ENCODE data around the gene PI4KB. TPM values are rescaled to one million over a fixed set of nuclear protein-coding genes. Genes with fewer than 3 reads are reported as not detected.

Gene PI4KB
- total and polyA plus RNA-seq, 8 donors, result 54.8 to 84.6 (median 77.4) TPM

DNA sequence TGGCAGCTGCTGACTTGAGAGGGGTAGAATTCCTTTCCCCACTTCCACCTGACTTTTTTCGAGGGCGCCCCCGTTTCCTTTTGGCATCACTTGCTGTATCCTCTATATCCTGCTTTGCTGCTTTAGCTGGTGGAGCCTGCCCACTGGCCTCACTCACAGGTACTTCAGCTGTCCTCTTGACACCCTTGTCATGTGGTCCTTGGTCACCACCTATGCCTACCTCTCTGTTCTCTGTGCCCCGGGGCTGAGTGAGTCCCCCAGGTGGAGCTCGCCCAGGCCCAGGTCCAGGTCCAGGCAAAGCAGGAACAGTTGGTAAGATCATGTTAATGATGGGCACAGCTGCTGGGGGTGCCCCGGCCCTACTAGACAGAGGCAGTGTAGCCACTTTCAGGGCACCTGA is 15.4 kb upstream of the PI4KB start:
- Histone ChIP-seq H3K27ac (no peak overlapping the region), H3K4me3 (no peak overlapping the region), H3K27me3 (no peaks in the 10 kb centered on the region), H3K9me3 (no peaks in the 10 kb centered on the region), H3K36me3 (peaks cover 0 to 34% of the 10 kb centered on the region in 2 donors), H3K4me1 (peaks cover under 1 to 26% of the 10 kb centered on the region in 2 donors)
- DNase-seq, result peak in 2 of 4 donors; percentile 56 to 76
- peak; percentile 42 for ATAC-seq
- intact Hi-C loops (cut with DNase I), result no loop called here
- TF ChIP-seq, protein P1, sequence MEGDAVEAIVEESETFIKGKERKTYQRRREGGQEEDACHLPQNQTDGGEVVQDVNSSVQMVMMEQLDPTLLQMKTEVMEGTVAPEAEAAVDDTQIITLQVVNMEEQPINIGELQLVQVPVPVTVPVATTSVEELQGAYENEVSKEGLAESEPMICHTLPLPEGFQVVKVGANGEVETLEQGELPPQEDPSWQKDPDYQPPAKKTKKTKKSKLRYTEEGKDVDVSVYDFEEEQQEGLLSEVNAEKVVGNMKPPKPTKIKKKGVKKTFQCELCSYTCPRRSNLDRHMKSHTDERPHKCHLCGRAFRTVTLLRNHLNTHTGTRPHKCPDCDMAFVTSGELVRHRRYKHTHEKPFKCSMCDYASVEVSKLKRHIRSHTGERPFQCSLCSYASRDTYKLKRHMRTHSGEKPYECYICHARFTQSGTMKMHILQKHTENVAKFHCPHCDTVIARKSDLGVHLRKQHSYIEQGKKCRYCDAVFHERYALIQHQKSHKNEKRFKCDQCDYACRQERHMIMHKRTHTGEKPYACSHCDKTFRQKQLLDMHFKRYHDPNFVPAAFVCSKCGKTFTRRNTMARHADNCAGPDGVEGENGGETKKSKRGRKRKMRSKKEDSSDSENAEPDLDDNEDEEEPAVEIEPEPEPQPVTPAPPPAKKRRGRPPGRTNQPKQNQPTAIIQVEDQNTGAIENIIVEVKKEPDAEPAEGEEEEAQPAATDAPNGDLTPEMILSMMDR (IDR thresholded peaks at IDR 0.05), result no peak

DNA sequence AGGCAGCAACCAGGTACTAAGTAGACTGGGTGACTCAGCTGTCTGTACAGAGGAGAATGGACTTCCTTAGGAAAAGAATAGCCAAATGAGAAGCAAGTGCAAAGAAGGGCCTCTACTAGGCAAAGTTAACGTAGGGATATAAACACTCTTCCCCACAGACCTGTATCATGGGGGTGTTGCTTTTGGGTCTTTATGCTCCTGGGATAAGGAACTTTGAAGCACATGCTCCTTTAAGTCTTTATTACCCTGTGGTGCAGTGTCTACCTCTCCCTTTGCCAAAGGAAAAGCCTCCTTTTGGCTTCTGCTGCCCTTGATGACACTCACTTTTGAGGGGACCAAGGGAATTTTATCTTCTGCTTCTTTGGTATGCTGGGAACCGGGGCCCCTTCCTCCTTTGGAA is 14.8 kb upstream of the PI4KB start:
- TF ChIP-seq, protein P1 (IDR thresholded peaks at IDR 0.05), result no peak
- intact Hi-C loops (cut with DNase I), result no loop called here
- no peak overlapping the region for H3K27ac ChIP-seq
- H3K9me3 ChIP-seq, result no peaks in the 10 kb centered on the region
- no peaks in the 10 kb centered on the region for H3K27me3 ChIP-seq
- H3K4me1 ChIP-seq, result peaks cover 0 to 23% of the 10 kb centered on the region in 2 donors
- ATAC-seq, result no peak
- no peak for DNase-seq
- H3K36me3 ChIP-seq, result peaks cover 0 to 34% of the 10 kb centered on the region in 2 donors
- H3K4me3 ChIP-seq, result no peak overlapping the region

DNA sequence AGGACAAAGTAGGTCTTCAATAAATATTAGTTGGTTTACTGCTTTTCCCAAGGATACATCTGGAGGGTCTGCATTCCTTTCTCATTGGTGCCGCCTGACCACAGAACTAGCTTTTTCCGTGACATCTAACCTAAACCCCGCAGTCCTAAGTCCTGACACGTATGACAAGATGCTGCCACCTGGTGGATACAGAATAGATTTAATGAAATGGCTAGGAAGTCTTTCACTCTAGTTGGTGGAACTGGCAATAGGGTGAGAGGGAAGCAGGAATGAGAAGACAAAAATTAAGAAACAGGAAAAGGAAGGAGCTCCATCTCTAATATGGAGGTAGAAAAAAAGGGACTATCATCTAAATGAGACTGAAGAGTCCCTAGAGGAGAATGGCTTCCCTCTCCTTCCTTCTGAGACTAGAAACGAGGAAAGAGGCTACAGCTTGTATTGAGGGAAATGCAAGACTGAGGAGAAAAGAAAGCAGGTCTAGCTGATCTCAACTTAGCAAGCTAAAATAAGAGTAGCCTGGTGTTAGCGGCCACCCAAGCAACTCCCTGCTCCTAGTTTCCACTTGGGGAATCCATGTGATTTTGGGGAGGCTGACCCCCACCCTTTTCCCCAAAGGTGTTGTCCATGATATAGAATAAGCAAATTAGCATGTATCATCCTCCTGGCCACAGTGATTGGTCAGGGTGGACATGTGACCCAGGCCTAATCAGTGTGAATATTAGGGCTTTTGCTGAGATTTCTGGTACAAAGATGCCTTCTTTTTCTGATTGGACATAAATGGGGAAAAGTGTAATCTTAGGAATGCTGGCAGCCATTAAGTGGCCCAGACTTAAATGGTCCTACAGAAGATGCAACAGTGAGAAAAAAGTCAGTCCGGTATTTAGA is 13.9 kb upstream of the PI4KB start:
- intact Hi-C loops (cut with DNase I), result no loop called here
- no peak overlapping the region for H3K4me3 ChIP-seq

DNA sequence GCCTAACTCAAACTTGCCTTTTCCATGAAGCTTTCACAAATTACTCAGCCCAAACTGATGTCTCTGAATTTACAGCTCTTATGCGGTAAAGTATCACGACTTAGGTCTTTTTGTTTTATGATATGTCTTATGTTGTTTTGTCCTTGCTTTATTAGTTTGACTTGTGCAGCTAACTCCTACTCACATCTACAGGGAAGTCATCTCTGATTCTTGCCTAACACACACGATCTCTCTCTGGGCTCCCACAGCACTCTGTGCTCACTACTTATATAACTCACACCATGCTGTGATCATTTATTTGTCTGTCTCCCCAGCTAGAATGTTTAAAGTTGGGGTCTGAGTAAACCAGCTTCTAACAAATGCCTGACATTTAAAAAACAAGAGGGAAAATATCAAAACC is 9.3 kb upstream of the PI4KB start:
- Histone ChIP-seq H3K4me1 (peaks cover 0 to 7% of the 10 kb centered on the region in 2 donors), H3K36me3 (no peaks in the 10 kb centered on the region), H3K27me3 (no peaks in the 10 kb centered on the region), H3K4me3 (no peak overlapping the region), H3K27ac (no peak overlapping the region), H3K9me3 (no peaks in the 10 kb centered on the region)
- TF ChIP-seq, protein P1 (IDR thresholded peaks at IDR 0.05), result no peak
- DNase-seq (no peak), ATAC-seq (no peak)
- intact Hi-C loops (cut with DNase I), result no loop called here

More for the DNA sequence above, 13.9 kb upstream of the PI4KB start:
- peaks cover 0 to 18% of the 10 kb centered on the region in 2 donors for H3K4me1 ChIP-seq
- no peaks in the 10 kb centered on the region for H3K27me3 ChIP-seq
- DNase-seq (peak in 2 of 4 donors; percentile 65 to 82), ATAC-seq (peak; percentile 87)
- no peaks in the 10 kb centered on the region for H3K9me3 ChIP-seq
- peaks cover 0 to 34% of the 10 kb centered on the region in 2 donors for H3K36me3 ChIP-seq
- TF ChIP-seq, protein P1 (IDR thresholded peaks at IDR 0.05), result peak; percentile 70 to 72
- peak overlapping the region in 1 of 2 donors; percentile 42 for H3K27ac ChIP-seq

DNA sequence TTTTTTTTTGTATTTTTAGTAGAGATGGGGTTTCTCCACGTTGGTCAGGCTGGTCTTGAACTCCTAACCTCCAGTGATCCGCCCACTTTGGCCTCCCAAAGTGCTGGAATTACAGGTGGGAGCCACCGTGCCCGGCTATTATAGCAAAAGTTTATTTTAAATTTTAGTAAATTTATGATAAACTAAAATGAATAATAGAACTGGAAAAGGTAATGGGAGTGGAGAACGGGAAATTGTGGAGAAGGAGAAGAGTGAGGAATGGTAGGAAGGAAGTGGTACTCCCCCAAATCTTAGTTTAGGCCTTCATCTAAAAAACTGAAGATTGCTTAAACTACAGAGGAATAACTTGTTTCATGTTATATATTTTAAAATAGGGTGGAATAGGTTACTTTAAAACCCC is 7.6 kb upstream of the PI4KB start:
- Histone ChIP-seq H3K9me3 (no peaks in the 10 kb centered on the region), H3K4me3 (no peak overlapping the region), H3K27me3 (no peaks in the 10 kb centered on the region), H3K27ac (no peak overlapping the region), H3K4me1 (no peaks in the 10 kb centered on the region), H3K36me3 (no peaks in the 10 kb centered on the region)
- TF ChIP-seq, protein P1 (IDR thresholded peaks at IDR 0.05), result no peak
- intact Hi-C loops (cut with DNase I), result no loop called here
- no peak for ATAC-seq
- no peak for DNase-seq

Measured in left lung (tissue), 10 donors.